GM19025 (cell line): ENCODE data around the gene NGEF.

Source experiments
- ATAC-seq: cut with Tn5 transposase; IDR thresholded peaks from one replicate; pipeline ENCODE4 v1.9.1; 2021; ENCODE audit warnings: mild to moderate bottlenecking, low read depth, moderate library complexity; ENCODE audit not compliant: unreplicated experiment

NGEF gene

DNA sequence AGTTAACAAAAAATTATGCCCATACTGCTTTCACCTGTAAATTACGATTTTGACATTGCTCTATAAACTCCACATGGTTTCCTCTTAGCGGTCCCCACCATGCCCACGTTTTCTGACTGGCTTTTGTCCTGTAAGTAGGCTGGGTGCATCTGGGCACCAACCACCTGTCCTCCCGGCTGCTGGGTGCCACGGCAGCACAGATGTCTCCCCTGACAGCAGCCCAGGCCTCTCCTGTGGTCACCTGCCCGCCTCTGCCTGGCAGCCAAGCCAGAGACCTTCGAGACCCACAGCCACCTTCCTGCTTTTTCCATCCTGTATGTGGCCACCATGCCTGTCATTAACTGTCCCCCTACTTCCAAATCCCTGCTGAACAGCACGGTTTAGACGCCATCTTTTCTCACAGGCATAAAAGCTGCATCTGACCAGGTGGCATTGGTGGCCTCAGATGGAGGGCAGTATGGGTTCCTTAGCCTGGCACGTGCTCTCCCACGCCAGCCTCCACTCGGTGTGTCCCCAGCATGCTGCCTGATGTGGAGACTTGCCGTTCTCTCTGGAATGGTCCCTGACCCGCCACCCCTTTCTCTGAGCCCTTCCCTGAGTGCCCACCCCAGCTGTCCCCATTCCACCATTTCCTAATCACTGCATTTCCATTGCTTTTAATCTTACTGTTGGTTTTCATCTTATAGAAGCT, 124.1 kb downstream of the NGEF start:
- no peak for ATAC-seq

DNA sequence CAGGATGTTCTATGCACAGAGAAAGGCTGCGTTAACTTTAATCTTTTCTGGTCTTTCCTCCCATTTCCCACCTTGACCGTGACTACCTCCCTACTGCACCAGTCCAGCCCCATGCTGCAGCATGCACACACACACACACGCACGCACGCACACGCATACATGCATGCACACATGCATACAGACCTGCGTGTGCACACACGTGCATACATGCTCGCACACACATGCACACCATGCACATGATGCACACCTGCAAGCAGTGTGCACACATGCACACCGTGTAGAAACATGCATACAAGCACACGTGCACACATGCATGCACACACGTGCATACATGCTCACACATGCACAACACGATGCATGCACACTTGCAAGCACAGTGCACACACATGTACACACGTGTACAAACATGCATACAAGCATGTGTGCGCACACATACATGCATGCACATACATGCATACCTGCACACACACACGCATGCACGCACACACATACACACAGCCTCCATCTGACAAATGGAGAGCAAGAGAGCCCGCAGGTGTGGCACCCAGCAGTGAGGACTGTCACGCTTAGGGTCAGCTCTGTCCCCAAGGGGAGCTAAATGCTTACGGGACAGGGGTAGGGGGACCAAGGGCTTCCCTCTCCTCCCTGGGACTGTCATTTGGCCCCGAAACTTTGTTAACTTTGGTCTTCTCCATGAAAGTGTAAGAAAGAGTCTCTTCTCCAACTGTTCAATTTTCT, 124.8 kb downstream of the NGEF start:
- no peak for ATAC-seq

GRCh38 chr2:232887171-232887850, 125.7 kb downstream of the NGEF start:
- no peak for ATAC-seq

GRCh38 chr2:232886632-232887031, 126.4 kb downstream of the NGEF start:
- no peak for ATAC-seq

- no peak for ATAC-seq
Measured at GRCh38 chr2:232886176-232886575, 126.9 kb downstream of the NGEF start.

- no peak for ATAC-seq
Measured at GRCh38 chr2:232885264-232885961, 127.6 kb downstream of the NGEF start.

GRCh38 chr2:232884549-232885263, 128.3 kb downstream of the NGEF start:
- no peak for ATAC-seq

- no peak for ATAC-seq
Measured at GRCh38 chr2:232884001-232884421, 129.0 kb downstream of the NGEF start.

DNA sequence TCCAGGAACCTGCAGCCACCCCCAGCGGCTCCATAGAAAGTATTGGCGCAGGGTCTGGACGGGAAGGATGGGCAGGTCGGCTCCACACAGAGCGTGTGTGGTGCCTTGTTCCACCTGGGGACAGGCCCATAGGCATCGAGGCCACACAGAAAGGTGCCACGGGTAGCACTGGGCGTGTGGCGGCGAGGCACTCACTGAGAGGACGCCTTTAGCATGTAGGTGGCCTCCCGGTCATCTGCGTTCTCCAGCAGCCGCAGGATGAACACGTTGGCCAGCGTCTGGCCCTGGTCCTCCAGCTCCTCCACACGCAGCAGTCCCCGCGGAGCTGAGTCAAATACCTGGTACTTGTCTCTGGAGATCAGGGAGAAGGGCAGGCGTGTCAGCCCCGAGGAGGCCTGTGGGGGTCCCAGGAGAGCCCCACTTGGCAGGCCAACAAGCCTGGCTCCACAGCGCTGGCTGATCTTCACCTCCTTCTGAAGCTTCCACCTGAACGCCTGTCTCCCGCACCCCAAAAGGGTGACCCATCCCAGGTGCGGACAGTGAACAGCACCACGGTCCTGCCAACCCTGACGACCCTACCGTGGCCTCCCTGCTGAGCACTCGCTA, 129.8 kb downstream of the NGEF start:
- ATAC-seq = no peak

DNA sequence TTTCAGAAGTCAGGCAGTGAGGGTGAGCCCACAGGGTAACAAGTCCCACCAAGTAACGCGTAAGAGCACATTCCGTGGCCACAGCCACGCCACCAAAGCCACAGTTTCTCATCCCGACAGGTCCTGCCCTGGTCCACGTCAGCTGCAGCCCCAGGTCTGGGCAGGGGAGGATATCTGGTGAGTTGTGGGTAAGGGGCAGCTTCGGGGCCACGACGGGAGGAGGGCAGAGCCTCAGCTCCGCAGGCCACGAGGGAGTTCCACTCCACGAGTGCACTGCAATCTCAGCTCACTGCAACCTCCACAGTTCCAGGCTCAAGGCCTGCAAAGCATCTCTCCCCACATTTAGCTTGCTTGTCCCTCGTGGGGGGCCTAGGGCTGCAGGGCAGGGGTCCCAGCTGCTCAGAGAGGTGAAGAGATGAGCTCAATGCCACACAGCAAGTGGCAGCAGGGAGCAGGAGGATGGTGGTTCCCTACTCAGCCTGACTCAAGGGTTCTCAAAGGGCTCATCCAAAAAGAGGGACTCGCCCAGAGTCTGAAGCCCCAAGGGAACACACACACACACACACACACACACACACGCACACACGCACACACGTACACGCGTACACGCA, 130.4 kb downstream of the NGEF start:
- no peak for ATAC-seq

DNA sequence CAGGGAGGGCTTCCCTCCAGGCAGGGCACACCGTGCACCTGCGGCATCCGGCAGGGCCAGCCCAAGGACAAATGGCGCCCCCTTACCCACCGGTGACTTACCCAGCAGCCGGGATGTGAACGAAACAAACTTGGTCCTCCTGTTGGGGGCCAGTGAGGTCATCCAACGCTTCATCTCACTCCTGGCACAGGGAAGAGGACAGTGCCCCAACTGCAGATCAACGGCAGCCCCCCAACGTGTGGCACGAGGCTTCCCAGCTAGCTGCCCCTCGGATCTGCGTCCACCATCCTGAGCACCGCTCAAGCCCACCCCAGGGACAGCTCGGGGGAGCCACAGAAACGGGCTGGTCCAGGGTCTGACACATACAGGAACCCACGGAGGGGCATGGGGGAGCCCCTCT, 131.0 kb downstream of the NGEF start:
- ATAC-seq = no peak

DNA sequence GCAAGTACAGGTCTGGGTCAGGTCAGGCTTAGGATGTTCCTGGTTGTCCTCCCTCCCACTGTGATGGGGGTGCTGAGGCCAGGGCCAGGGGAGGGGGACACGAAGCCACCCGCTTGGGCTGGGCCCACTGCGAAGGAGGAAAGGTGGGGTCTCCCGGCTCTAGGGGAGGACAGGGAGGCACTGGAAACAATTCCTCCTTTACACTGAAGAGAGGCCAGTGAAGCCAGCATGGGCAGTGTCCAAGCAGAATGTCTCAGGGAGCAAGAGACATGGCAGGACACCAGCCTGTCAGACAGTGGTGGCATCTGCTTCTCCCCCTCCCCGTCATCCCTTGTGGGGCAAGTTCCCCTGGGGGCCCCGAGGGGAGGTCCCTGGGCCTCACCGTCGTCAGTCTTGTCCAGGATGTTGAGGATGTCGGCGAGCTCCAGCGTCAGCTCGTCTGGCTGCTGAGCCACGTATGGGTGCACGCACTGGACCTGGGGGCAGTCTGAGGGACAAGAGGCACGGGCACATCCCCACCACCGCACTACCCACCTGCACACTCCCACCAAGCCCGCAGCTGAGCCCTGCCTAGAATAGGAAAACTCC, 132.2 kb downstream of the NGEF start:
- no peak for ATAC-seq

DNA sequence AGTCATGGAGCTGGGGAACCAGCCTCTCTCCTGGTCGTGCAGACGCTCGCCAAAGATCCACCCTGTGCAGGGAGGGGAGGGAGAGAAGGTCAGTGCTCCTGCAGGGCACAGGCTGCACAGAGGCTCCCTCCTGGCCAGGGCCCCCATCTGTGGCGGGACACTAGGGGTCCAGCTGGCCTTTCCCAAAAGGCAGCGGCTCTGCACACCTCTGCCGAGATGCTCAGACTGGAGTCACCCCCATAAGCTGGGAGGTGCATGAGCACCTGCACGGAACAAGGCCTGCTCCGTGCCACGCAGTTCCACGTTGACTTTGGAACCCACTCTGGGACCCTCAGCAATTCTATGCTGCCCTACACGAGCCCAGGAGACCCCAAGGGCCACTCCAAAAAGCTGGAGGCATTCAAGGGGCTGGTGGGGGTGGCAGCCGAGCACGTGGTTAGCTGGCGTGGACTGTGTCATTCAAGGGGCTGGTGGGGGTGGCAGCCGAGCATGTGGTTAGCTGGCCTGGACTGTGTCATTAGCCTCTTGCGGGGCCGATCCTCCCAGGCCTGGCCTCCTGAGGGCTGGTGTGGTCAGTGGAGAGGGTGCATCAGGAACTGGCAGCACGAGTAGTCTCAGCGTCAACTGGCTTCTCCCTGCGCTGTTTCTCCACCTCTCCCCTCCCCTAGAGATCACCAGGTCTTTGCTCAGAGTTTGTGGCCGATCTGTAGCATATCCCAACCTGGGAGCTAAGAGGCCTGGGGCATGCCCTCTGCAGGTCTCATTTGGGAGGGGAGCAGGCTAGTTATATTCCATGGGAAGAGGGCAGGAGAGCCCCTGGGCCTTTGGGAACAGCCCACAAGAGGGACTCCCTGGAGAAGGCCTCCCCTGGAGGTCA, 133.2 kb downstream of the NGEF start:
- no peak for ATAC-seq

DNA sequence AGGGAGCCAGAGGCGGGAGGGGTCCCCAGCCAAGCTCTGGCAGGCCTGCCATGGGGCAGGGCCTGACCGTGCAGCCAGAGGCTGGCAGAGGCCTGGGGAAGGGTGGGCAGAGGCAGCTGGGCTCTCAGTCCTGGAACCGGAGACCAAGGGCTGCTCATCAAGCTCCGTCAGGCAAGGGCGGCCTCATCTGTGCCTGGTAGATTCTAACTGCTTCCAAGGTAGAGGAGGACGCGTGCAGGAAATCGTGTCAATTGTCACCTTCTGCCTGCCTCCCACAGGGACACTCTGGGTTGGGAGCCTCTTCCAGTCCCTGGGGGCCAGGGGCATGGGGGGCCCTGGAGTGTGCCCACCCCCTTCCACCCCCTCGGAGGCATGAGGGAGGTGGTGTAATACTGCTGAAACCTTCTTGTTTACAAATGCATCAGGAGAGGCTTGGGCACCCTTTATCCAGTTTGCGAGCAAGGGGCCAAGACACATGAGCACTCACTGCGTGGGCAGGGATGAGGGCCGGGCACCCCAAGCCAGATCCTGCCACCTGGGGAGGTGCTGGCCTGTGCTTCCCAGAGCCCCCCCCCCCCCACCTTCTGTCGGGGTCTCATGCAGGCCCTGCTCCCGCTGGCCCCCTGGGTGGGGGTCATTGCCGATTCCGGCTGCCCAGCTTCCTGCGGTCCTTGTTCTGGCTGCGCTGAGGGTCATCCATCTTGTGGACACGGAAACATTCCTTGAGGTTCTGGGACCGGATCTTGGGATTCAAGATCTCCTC, 134.0 kb downstream of the NGEF start:
- ATAC-seq = no peak

GRCh38 chr2:232877940-232878511, 135.0 kb downstream of the NGEF start:
- no peak for ATAC-seq

DNA sequence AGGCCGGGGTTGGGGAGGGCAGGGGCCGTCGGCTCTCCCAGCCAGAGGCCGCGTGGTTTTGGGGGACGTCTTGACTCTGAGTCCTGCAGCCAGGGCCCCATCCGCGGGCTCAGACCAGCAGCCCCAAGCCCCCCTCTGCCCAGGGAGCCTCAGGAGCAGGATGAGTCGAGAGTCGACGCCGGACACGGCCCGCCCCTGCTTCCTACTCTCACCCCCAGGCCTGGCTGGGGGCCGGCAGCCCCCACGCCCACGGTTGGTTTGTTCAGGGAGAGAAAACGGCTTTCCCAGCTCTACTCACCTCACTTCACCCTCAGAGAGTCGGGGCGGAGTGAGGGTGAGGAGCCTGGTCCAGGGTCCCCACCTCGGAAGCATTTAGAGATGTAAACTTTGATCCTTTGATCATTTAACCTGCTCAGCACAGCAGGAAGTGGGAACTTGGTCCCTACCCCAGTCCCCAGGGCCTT, 136.0 kb downstream of the NGEF start:
- ATAC-seq = no peak
